ENCODE measurements around the gene GALC.

DNA sequence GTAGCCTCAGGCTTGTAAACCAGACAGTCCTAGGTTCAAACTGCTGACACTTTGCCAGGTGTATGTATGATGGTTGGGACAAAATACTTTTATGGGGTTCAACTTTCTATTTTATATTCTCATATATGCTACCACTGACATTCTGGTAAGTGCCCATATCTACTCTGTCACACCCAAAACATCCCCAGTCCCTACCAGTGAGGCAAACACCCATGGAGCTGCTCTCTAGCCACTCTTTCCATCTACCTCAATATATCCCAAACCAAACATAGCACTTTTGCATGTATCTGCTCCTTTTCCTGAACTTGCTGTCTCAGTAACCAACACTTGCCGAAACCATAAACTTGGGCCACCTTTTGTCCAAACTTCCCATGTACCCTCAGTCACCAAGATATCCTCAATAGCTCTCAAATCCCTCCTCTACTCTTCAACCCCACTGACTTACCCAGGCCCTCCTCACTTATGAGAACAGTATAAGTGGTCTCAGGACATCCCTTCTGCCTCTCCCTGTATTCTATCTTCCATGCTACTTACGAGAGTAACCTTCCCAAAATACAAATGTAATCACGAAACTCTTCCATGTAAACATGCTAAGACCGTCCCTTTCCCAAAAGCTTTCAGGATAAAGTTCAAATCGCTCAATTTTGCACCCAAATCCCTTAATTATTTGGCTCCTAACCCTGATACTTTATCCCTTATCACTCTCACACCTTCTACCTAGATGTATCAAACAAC lies 3.6 kb downstream of the GALC start:
- no peak for TF ChIP-seq CTCF (IDR thresholded peaks at IDR 0.05)
- TF ChIP-seq POLR2A (IDR thresholded peaks at IDR 0.05) = no peak
